H1 (cell line): ENCODE results near the gene FRAT2. TPM values are rescaled to one million over a fixed set of nuclear protein-coding genes. Genes with fewer than 3 reads are reported as not detected.
A peak's percentile ranks its signal among the peaks of the same experiment; 100 is the strongest.

ENCODE experiments used
- CTCF ChIA-PET: fragments of 300-600 bp; sonication (Branson Sonifier 250); formaldehyde crosslinking; loops from one replicate; lab custom pipeline; 2021; ENCODE audit not compliant: partially characterized antibody; lab: Charles Lee
- POLR2A ChIA-PET: fragments of 300-600 bp; sonication (Branson Sonifier 250); formaldehyde crosslinking; loops from one replicate; lab custom pipeline; 2021; ENCODE audit warnings: inconsistent platforms; ENCODE audit not compliant: partially characterized antibody; lab: Charles Lee
- DNase-seq, 2 experiments: peaks; one replicate each; pipeline versions ENCODE4 v3.0.0 to v3.0.0-alpha.2; 2010 to 2022; ENCODE audit warnings: low spot score in 2 of 2, low read depth in 1 of 2, mixed read lengths in 1 of 2
- FAIRE-seq: peaks from 2 replicates; lab custom pipeline; 2011; peaks lifted over from hg19 to GRCh38; lab: Jason Lieb, UNC
- H2AFZ ChIP-seq: 2 replicates; pipeline ENCODE4 v1.8.1; 2012; ENCODE audit warnings: low read length, inconsistent platforms
- H2AK5ac ChIP-seq: 2 replicates; pipeline ENCODE4 v1.6.1; 2013; ENCODE audit warnings: low read depth, low read length
- H2BK120ac ChIP-seq: replicated peaks from 2 replicates; pipeline ENCODE3; 2013; ENCODE audit warnings: low read depth, low read length, inconsistent platforms
- H2BK12ac ChIP-seq: 2 replicates; pipeline ENCODE4 v1.6.1; 2013; ENCODE audit warnings: low read depth, low read length
- H2BK15ac ChIP-seq: 2 replicates; pipeline ENCODE4 v1.6.1; 2013; ENCODE audit warnings: low read length
- H2BK20ac ChIP-seq: 2 replicates; pipeline ENCODE4 v1.6.1; 2013; ENCODE audit warnings: low read length
- H2BK5ac ChIP-seq: 2 replicates; pipeline ENCODE4 v1.6.1; 2013; ENCODE audit warnings: low read depth, low read length
- H3K14ac ChIP-seq: 2 replicates; pipeline ENCODE4 v1.6.1; 2013; ENCODE audit warnings: inconsistent platforms; ENCODE audit not compliant: insufficient read length
- H3K18ac ChIP-seq: 2 replicates; pipeline ENCODE4 v1.6.1; 2013; ENCODE audit warnings: low read length; ENCODE audit errors: extremely low read depth
- H3K23ac ChIP-seq: 2 replicates; pipeline ENCODE4 v1.6.1; 2013; ENCODE audit warnings: inconsistent platforms; ENCODE audit not compliant: insufficient read length
- H3K23me2 ChIP-seq: 2 replicates; pipeline ENCODE4 v1.6.1; 2013; ENCODE audit warnings: low read depth, low read length
- H3K27ac ChIP-seq: 2 replicates; pipeline ENCODE4 v1.6.1; 2011; ENCODE audit warnings: low read depth, low read length, inconsistent platforms
- H3K27me3 ChIP-seq, 4 experiments: replicated peaks in 1 of 4; 1 replicate in 1 of 4; 2 replicates in 3 of 4; pipeline versions ENCODE4 v1.6.1 to v1.8.1; 2011 to 2013; ENCODE audit warnings: low read length in 3 of 4, mild to moderate bottlenecking in 3 of 4, inconsistent platforms in 2 of 4, mixed read lengths in 2 of 4, moderate library complexity in 1 of 4; ENCODE audit not compliant: control insufficient read depth in 3 of 4, insufficient read depth in 3 of 4; ENCODE audit errors: extremely low read depth in 1 of 4
- H3K36me3 ChIP-seq, 4 experiments: 2 replicates each; pipeline versions ENCODE4 v1.6.1 to v1.8.1; 2011 to 2013; ENCODE audit warnings: mild to moderate bottlenecking in 4 of 4, low read length in 3 of 4, moderate library complexity in 2 of 4, control low read depth in 1 of 4, inconsistent platforms in 1 of 4; ENCODE audit not compliant: insufficient read depth in 4 of 4, control insufficient read depth in 2 of 4
- H3K4ac ChIP-seq: replicated peaks from 2 replicates; pipeline ENCODE3; 2013; ENCODE audit warnings: low read length, low read depth, mixed read lengths, inconsistent platforms; ENCODE audit not compliant: insufficient read length
- H3K4me1 ChIP-seq, 4 experiments: replicated peaks in 1 of 4; 1 replicate in 1 of 4; 2 replicates in 3 of 4; pipeline versions ENCODE4 v1.6.1 to v1.8.1; 2011 to 2013; ENCODE audit warnings: low read length in 3 of 4, inconsistent platforms in 2 of 4, mixed read lengths in 1 of 4; ENCODE audit not compliant: insufficient read depth in 4 of 4, control insufficient read depth in 3 of 4
- H3K4me2 ChIP-seq, 2 experiments: 2 replicates each; pipeline versions ENCODE4 v1.6.1 to v1.8.1; 2011 to 2013; ENCODE audit warnings: low read depth in 2 of 2, low read length in 2 of 2, control low read depth in 1 of 2, inconsistent platforms in 1 of 2, mild to moderate bottlenecking in 1 of 2; ENCODE audit not compliant: insufficient read depth in 1 of 2
- H3K4me3 ChIP-seq, 4 experiments: fragments of 200-600, 300-600 bp in 1 of 4; sonication (generic), shearing (Covaris generic), sonication (Bioruptor Twin) in 1 of 4; 2 replicates each; pipeline versions ENCODE4 v1.5.1 to v1.8.1; 2011 to 2016; ENCODE audit warnings: low read length in 4 of 4, low read depth in 3 of 4, control low read depth in 2 of 4, inconsistent platforms in 2 of 4, mild to moderate bottlenecking in 2 of 4, mixed read lengths in 1 of 4, moderate library complexity in 1 of 4; ENCODE audit not compliant: insufficient read depth in 2 of 4; ENCODE audit errors: extremely low read depth in 1 of 4
- H3K56ac ChIP-seq: replicated peaks from 2 replicates; pipeline ENCODE3; 2013; ENCODE audit warnings: low read depth, mild to moderate bottlenecking, mixed read lengths, low read length, inconsistent platforms; ENCODE audit not compliant: insufficient read length
- H3K79me1 ChIP-seq: 2 replicates; pipeline ENCODE4 v1.6.1; 2013; ENCODE audit warnings: low read depth, low read length, control low read depth
- H3K79me2 ChIP-seq, 2 experiments: 2 replicates each; pipeline versions ENCODE4 v1.6.1 to v1.8.1; 2012 to 2013; ENCODE audit warnings: low read length in 2 of 2, mild to moderate bottlenecking in 2 of 2, inconsistent platforms in 1 of 2; ENCODE audit not compliant: insufficient read depth in 2 of 2, control insufficient read depth in 1 of 2
- H3K9ac ChIP-seq, 4 experiments: replicated peaks in 1 of 4; 1 replicate in 1 of 4; 2 replicates in 3 of 4; pipeline versions ENCODE4 v1.6.1 to v1.8.1; 2011 to 2013; ENCODE audit warnings: low read depth in 3 of 4, low read length in 3 of 4, control low read depth in 2 of 4, mild to moderate bottlenecking in 2 of 4, moderate library complexity in 2 of 4, inconsistent platforms in 1 of 4; ENCODE audit errors: extremely low read depth in 1 of 4
- H3K9me3 ChIP-seq, 2 experiments: 2 replicates each; pipeline versions ENCODE4 v1.6.1 to v1.8.1; 2012 to 2013; ENCODE audit warnings: mild to moderate bottlenecking in 2 of 2, moderate library complexity in 2 of 2, control low read depth in 1 of 2, inconsistent platforms in 1 of 2, low read depth in 1 of 2, low read length in 1 of 2, mixed read lengths in 1 of 2; ENCODE audit not compliant: insufficient read depth in 2 of 2
- H4K20me1 ChIP-seq, 2 experiments: replicated peaks in 1 of 2; 2 replicates each; pipeline versions ENCODE3 to v1.8.1; 2011 to 2013; ENCODE audit warnings: inconsistent platforms in 2 of 2, low read length in 2 of 2, mild to moderate bottlenecking in 1 of 2; ENCODE audit not compliant: insufficient read depth in 2 of 2, control insufficient read depth in 1 of 2
- H4K5ac ChIP-seq: 2 replicates; pipeline ENCODE4 v1.6.1; 2013; ENCODE audit warnings: low read length, low read depth, mixed read lengths, inconsistent platforms; ENCODE audit not compliant: insufficient read length
- H4K8ac ChIP-seq: 2 replicates; pipeline ENCODE4 v1.8.0; 2013; ENCODE audit warnings: mild to moderate bottlenecking, moderate library complexity, low read length, inconsistent platforms; ENCODE audit not compliant: insufficient read depth; ENCODE audit errors: extremely low read depth
- H4K91ac ChIP-seq: replicated peaks from 2 replicates; pipeline ENCODE3; 2013; ENCODE audit warnings: low read length, mixed read lengths, inconsistent platforms; ENCODE audit not compliant: insufficient read length
- ASH2L ChIP-seq: fragments of 200-600, 300-600 bp; sonication (generic); IDR thresholded peaks from one replicate; pipeline ENCODE4 v1.7.1; 2017; ENCODE audit warnings: low read length
- ATF2 ChIP-seq: IDR thresholded peaks from 2 replicates; pipeline ENCODE4 v1.6.1; 2012; ENCODE audit warnings: low read length, inconsistent platforms
- ATF3 ChIP-seq: IDR thresholded peaks from 2 replicates; pipeline ENCODE4 v1.6.1; 2011; ENCODE audit warnings: low read depth, mild to moderate bottlenecking, low read length; ENCODE audit not compliant: insufficient read depth
- BRCA1 ChIP-seq: IDR thresholded peaks from 2 replicates; pipeline ENCODE4 v1.6.1; 2012; ENCODE audit warnings: low read depth, low read length, improper control_type of control experiment
- CEBPB ChIP-seq: IDR thresholded peaks from 2 replicates; pipeline ENCODE4 v1.6.1; 2012; ENCODE audit warnings: low read depth, low read length
- E2F6 ChIP-seq: IDR thresholded peaks from 2 replicates; pipeline ENCODE4 v1.6.1; 2012; ENCODE audit warnings: inconsistent platforms
- GABPA ChIP-seq: IDR thresholded peaks from 2 replicates; pipeline ENCODE4 v1.6.1; 2011; ENCODE audit warnings: mild to moderate bottlenecking, low read length, moderate library complexity, borderline replicate concordance; ENCODE audit not compliant: insufficient read depth
- JUND ChIP-seq: IDR thresholded peaks from 2 replicates; pipeline ENCODE4 v1.6.1; 2011; ENCODE audit warnings: mild to moderate bottlenecking, improper control_type of control experiment, low read length
- SIRT6 ChIP-seq: IDR thresholded peaks from one replicate; pipeline ENCODE4 v1.7.1; 2012; ENCODE audit warnings: low read length, inconsistent platforms
- SP4 ChIP-seq: IDR thresholded peaks from 2 replicates; pipeline ENCODE4 v1.6.1; 2012; ENCODE audit warnings: low read length, inconsistent platforms
- TCF12 ChIP-seq: IDR thresholded peaks from 2 replicates; pipeline ENCODE4 v1.6.1; 2011; ENCODE audit warnings: low read depth, mild to moderate bottlenecking, low read length
- WGBS, 2 experiments: shearing (Covaris generic) in 1 of 2; methylation state at CpG; one replicate each; pipeline versions ENCODE4 v1.1.6 to v1.1.7; 2013 to 2015; ENCODE audit warnings: low lambda C conversion rate in 2 of 2, mixed read lengths in 2 of 2, inconsistent platforms in 1 of 2, low coverage in 1 of 2, missing lambda C conversion rate in 1 of 2; ENCODE audit not compliant: insufficient replicate concordance in 2 of 2, insufficient coverage in 1 of 2, insufficient read length in 1 of 2; ENCODE audit errors: extremely low coverage in 1 of 2, missing lambda C conversion rate in 1 of 2; 5-methylcytosine and 5-hydroxymethylcytosine counted together
- polyA plus RNA-seq, 7 experiments: library from polyadenylated mRNA; depleted of rRNA in 3 of 7; stranded (reverse) in 5 of 7; unstranded in 2 of 7; fragments of >200 nt in 5 of 7; fragments of 200-250 nt in 2 of 7; gene quantifications; 1 replicate in 5 of 7; 2 replicates in 1 of 7; 4 replicates in 1 of 7; pipeline versions ENCODE4 v1.2.1 to v1.2.3, GENCODE V29; 2011 to 2013; ENCODE audit warnings: missing spikeins in 2 of 7, mixed read lengths in 2 of 7
- total RNA-seq: library from RNA; stranded (reverse); fragmentation: NEBNext Ultra II Directional; extraction: Animal tissue kit (Norgen Biotek cat#: 25700); gene quantifications from 2 replicates; pipeline ENCODE4 v1.2.1, GENCODE V29; 2021

FRAT2 gene
- total and polyA plus RNA-seq, 2 of the 8 experiments (the other 6 are each of a cell fraction or from before 2014, with no cell fraction given), result 47.4 to 83.0 TPM

GRCh38 chr10:97338041-97338440, 3.5 kb upstream of the FRAT2 start:
- Histone ChIP-seq H2BK120ac (peak overlapping the region; percentile 85), H3K4ac (peak overlapping the region; percentile 62), H3K18ac (peak overlapping the region; percentile 97), H3K9me3 (no peaks in the 10 kb centered on the region), H3K56ac (no peak overlapping the region), H3K23me2 (peaks cover 12% of the 10 kb centered on the region), H2BK15ac (0 out of 2 replicates have a peak overlapping the region, but pooled peaks have one; percentile 20), H3K4me3 (peak overlapping the region in 2 of 4 experiments; percentile 27 to 90; a peak in 5 of 8 replicates), H3K27me3 (no peaks in the 10 kb centered on the region), H3K23ac (no peak overlapping the region), H3K36me3 (peaks cover 0 to 2% (median 0%) of the 10 kb centered on the region in 4 experiments; a peak in 1 of 8 replicates), H4K20me1 (peaks cover 0 to 6% of the 10 kb centered on the region in 2 experiments), H3K9ac (peak overlapping the region in 2 of 4 experiments; percentile 5 to 11; a peak in 4 of 7 replicates), H3K27ac (no peak overlapping the region), H2BK12ac (peak overlapping the region; percentile 95), H3K79me1 (no peaks in the 10 kb centered on the region), H3K4me1 (peaks cover 5 to 12% (median 6%) of the 10 kb centered on the region in 4 experiments), H2BK20ac (peak overlapping the region; percentile 43; the same call in 1 of the 2 replicates), H4K8ac (no peak overlapping the region), H2AFZ (no peak overlapping the region), H3K4me2 (peak overlapping the region; percentile 57 to 96), H3K14ac (no peak overlapping the region), H3K79me2 (peaks cover 6 to 13% of the 10 kb centered on the region in 2 experiments), H2AK5ac (0 out of 2 replicates have a peak overlapping the region, but pooled peaks have one; percentile 7), H4K91ac (peak overlapping the region; percentile 48), H4K5ac (peak overlapping the region; percentile 53), H2BK5ac (peak overlapping the region; percentile 79; the same call in 1 of the 2 replicates)
- ChIA-PET CTCF (interaction anchor here (0.6 to 1.4 kb wide), 6 partner anchors 11 to 122 kb away, joined by 3 to 6 read pairs (median 3); no protein-coding TSS in a partner anchor), POLR2A (interaction anchor here (0.8 to 1.5 kb wide), 6 partner anchors 12 to 63 kb away, joined by 3 to 6 read pairs (median 3); partner anchors contain the start of genes FRAT1 and RRP12)
- WGBS, 2 experiments, result 32% methylated on average over 5 of the region's 5 CpGs; no CpG with 5 or more reads in 1 of the 2 experiments
- FAIRE-seq, result no peak
- DNase-seq, result no peak
- no peak for TF ChIP-seq E2F6
- no peak for TF ChIP-seq ASH2L
- no peak for TF ChIP-seq ATF2
- no peak for TF ChIP-seq CEBPB
- no peak for TF ChIP-seq BRCA1
- no peak for TF ChIP-seq ATF3
- no peak for TF ChIP-seq SP4
- no peak for TF ChIP-seq TCF12
- TF ChIP-seq JUND, result no peak
- no peak for TF ChIP-seq GABPA
- TF ChIP-seq SIRT6, result no peak
